ENCODE results near the gene HOOK2. TPM values are rescaled to one million over a fixed set of nuclear protein-coding genes. Genes with fewer than 3 reads are reported as not detected.

HOOK2 gene
- polyA plus RNA-seq, 3 donors: 0.55 to 28.6 (median 1.1) TPM

DNA sequence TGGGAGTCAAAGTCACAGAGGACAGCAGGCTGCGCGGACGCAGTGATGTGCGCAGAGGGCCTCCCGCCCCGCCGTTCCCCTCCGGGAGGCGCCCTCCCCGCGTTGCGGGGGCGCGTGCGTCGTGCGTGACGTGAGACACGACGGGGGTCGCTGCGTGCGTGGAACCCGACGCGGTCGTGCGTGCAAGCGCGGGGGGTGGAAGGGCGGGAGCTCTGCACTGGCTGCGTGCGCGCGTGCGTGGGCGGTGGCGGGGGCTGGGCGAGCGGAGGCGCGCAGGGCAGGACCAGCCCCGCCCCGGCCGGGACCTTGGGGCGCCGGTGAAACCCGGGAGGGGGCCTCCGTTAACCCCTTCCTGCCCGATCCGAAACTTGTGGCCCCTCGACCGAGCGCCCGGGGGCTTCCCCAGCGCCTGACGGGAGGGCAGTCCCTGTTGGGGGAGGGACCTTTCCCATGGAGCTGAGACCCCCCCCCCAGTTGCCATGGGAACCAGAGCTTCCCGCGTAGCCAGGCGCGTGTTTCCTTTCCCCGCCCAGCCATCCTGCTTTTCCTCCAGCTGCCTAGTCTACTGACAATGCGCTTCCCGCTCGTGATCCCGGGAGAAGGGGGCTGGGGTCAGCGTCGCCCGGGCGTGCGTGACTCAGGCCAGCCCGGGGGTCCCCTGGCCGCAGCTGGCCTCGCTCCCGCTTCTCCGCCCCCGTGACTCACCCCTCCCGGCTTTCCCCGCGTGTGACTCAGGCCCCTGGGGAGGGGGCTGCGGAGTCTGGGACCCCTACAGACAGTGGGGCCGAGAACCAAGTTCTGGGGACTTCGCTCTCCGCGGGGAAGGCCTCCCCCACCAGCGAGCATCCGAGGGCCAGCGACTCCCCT, 7.3 kb upstream of the HOOK2 start:
- Histone ChIP-seq H3K9me3 (replicated peaks in 1 of 2; ENCODE audit: control insufficient read depth in 1 of 2, insufficient read depth in 1 of 2, low read length in 2 of 2) (no peaks in the 10 kb centered on the region), H3K9ac (ENCODE audit: insufficient read depth, low read length, poor library complexity, severe bottlenecking) (peak overlapping the region; percentile 94), H3K27ac (ENCODE audit: low read depth in 1 of 2, low read length in 2 of 2) (peak overlapping the region; percentile 95 to 100), H3K36me3 (replicated peaks in 1 of 2; ENCODE audit: control insufficient read depth in 1 of 2, insufficient read depth in 2 of 2, low read length in 2 of 2) (no peaks in the 10 kb centered on the region), H3K4me1 (ENCODE audit: control insufficient read depth in 1 of 2, insufficient read depth in 2 of 2, low read length in 2 of 2) (peaks cover 80 to 89% of the 10 kb centered on the region in 2 donors), H3K79me2 (ENCODE audit: insufficient read depth, low read length) (peaks cover 32% of the 10 kb centered on the region), H2AFZ (ENCODE audit: insufficient read depth, low read depth, low read length, poor library complexity, severe bottlenecking) (no peak overlapping the region), H3K27me3 (ENCODE audit: control insufficient read depth in 2 of 2, insufficient read depth in 2 of 2, low read length in 2 of 2) (no peaks in the 10 kb centered on the region), H3K4me2 (replicated peaks; ENCODE audit: extremely low read depth, low read length, poor library complexity, severe bottlenecking) (peak overlapping the region; percentile 76), H4K20me1 (ENCODE audit: insufficient read depth, low read length) (no peaks in the 10 kb centered on the region), H3K4me3 (replicated peaks in 1 of 3; ENCODE audit: low read depth in 2 of 3, low read length in 3 of 3) (peak overlapping the region; percentile 31 to 100 (median 59))
- peak overlapping the region; percentile 88 to 91 for H3K4me3 Mint-ChIP-seq
- DNase-seq: peak; percentile 85 to 97 (median 90)
- H3K4me1 Mint-ChIP-seq: peaks cover 42% of the 10 kb centered on the region
- peak overlapping the region in 2 of 7 donors; percentile 96 to 99 for H3K27ac Mint-ChIP-seq
- H3K27me3 Mint-ChIP-seq (ENCODE audit: low read depth in 3 of 3): peaks cover 0 to 7% (median 3%) of the 10 kb centered on the region in 3 donors
- under 1% methylated on average over 79 of the region's 88 CpGs for WGBS (ENCODE audit: insufficient coverage)
- no peaks in the 10 kb centered on the region for H3K9me3 Mint-ChIP-seq
- TF ChIP-seq, protein P1, sequence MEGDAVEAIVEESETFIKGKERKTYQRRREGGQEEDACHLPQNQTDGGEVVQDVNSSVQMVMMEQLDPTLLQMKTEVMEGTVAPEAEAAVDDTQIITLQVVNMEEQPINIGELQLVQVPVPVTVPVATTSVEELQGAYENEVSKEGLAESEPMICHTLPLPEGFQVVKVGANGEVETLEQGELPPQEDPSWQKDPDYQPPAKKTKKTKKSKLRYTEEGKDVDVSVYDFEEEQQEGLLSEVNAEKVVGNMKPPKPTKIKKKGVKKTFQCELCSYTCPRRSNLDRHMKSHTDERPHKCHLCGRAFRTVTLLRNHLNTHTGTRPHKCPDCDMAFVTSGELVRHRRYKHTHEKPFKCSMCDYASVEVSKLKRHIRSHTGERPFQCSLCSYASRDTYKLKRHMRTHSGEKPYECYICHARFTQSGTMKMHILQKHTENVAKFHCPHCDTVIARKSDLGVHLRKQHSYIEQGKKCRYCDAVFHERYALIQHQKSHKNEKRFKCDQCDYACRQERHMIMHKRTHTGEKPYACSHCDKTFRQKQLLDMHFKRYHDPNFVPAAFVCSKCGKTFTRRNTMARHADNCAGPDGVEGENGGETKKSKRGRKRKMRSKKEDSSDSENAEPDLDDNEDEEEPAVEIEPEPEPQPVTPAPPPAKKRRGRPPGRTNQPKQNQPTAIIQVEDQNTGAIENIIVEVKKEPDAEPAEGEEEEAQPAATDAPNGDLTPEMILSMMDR (IDR thresholded peaks at IDR 0.05): no peak
- H3K36me3 Mint-ChIP-seq: no peaks in the 10 kb centered on the region
- intact Hi-C loops (cut with micrococcal nuclease): loop anchor here (1.0 to 10.0 kb wide), 2 partner anchors 9 to 1062 kb away; partner anchors contain the start of gene JUNB (in 1 of the 2)

DNA sequence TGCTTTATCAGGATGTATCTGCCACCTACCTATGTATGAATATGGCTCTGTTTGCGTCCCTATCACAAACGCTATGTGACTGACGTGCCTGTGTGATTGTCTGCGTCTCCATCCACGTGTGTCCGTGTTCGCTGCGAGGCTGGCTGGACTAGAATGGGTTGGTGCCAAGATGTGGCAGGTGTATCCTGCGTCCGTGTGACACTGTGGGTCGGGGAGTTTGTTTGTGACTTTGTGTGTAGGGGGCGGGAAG, 6.7 kb upstream of the HOOK2 start:
- Histone ChIP-seq H3K4me3 (replicated peaks in 1 of 3; ENCODE audit: low read depth in 2 of 3, low read length in 3 of 3) (peak overlapping the region; percentile 31 to 100 (median 36)), H3K36me3 (replicated peaks in 1 of 2; ENCODE audit: control insufficient read depth in 1 of 2, insufficient read depth in 2 of 2, low read length in 2 of 2) (no peaks in the 10 kb centered on the region), H3K79me2 (ENCODE audit: insufficient read depth, low read length) (peaks cover 32% of the 10 kb centered on the region), H3K27ac (ENCODE audit: low read depth in 1 of 2, low read length in 2 of 2) (peak overlapping the region; percentile 95 to 100), H3K9ac (ENCODE audit: insufficient read depth, low read length, poor library complexity, severe bottlenecking) (peak overlapping the region; percentile 94), H3K4me2 (replicated peaks; ENCODE audit: extremely low read depth, low read length, poor library complexity, severe bottlenecking) (peak overlapping the region; percentile 76), H3K4me1 (ENCODE audit: control insufficient read depth in 1 of 2, insufficient read depth in 2 of 2, low read length in 2 of 2) (peaks cover 79 to 89% of the 10 kb centered on the region in 2 donors), H3K9me3 (replicated peaks in 1 of 2; ENCODE audit: control insufficient read depth in 1 of 2, insufficient read depth in 1 of 2, low read length in 2 of 2) (no peaks in the 10 kb centered on the region), H2AFZ (ENCODE audit: insufficient read depth, low read depth, low read length, poor library complexity, severe bottlenecking) (no peak overlapping the region), H4K20me1 (ENCODE audit: insufficient read depth, low read length) (peaks cover 4% of the 10 kb centered on the region), H3K27me3 (ENCODE audit: control insufficient read depth in 2 of 2, insufficient read depth in 2 of 2, low read length in 2 of 2) (no peaks in the 10 kb centered on the region)
- Mint-ChIP-seq H3K27ac (peak overlapping the region in 2 of 7 donors; percentile 96 to 99), H3K9me3 (no peaks in the 10 kb centered on the region), H3K4me1 (peaks cover 40% of the 10 kb centered on the region), H3K27me3 (ENCODE audit: low read depth in 3 of 3) (peaks cover 0 to 7% (median 3%) of the 10 kb centered on the region in 3 donors), H3K4me3 (peak overlapping the region; percentile 88 to 91), H3K36me3 (no peaks in the 10 kb centered on the region)
- DNase-seq: no peak
- intact Hi-C loops (cut with micrococcal nuclease): loop anchor here (1.0 to 10.0 kb wide), 2 partner anchors 9 to 1063 kb away; partner anchors contain the start of gene JUNB (in 1 of the 2)
- WGBS (ENCODE audit: insufficient coverage): under 1% methylated on average over 11 of the region's 12 CpGs
- TF ChIP-seq, protein P1 (IDR thresholded peaks at IDR 0.05): no peak

Measured in CD14-positive monocyte (primary cell).